NCI-H146 treated with DMSO at 0.1 percent for 48 hours (cell line): ENCODE data around the gene MAGIX.
"Not testable (repeated sequence)": the region's sequence is repeated elsewhere in the genome, so short reads cannot be mapped to it uniquely, and the experiment has no call there.

Experiments used
- DNase-seq: peaks from one replicate; lab custom pipeline; 2025; ENCODE audit not compliant: unreplicated experiment; lab: John Stamatoyannopoulos, UW

Gene MAGIX

DNA sequence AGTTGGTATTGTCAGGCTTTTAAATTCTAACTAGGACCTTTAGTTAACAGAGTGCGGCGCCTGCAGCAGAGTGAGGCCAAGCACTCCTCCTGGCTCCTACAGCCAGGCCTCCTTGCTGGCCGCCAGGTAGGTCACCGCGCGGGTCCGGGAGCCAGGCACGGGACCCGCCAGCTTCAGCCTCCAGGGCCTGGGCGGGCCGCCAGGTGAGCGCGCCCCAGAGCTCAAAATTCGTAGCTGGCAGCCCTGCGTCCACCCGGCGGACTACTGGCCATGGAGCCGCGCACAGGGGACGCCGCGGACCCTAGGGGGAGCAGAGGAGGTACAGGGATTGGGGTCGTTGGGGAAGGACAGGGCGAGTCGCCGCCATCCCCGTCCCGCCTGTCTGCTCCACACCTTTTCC is at the start of gene MAGIX:
MAGIX (plus strand) TSS at position 139 of the 400 bp plus-strand sequence; CDS start at position 271, 132 bp downstream.
- DNase-seq: no peak

GRCh38 chrX:49116076-49116475 is 46.5 kb upstream of the MAGIX start:
- no peak for DNase-seq

- DNase-seq: no peak
These were observed 45.8 kb upstream of the MAGIX start for GRCh38 chrX:49116716-49117115.

- DNase-seq: no peak
These were observed 45.0 kb upstream of the MAGIX start for GRCh38 chrX:49117581-49117980.

DNA sequence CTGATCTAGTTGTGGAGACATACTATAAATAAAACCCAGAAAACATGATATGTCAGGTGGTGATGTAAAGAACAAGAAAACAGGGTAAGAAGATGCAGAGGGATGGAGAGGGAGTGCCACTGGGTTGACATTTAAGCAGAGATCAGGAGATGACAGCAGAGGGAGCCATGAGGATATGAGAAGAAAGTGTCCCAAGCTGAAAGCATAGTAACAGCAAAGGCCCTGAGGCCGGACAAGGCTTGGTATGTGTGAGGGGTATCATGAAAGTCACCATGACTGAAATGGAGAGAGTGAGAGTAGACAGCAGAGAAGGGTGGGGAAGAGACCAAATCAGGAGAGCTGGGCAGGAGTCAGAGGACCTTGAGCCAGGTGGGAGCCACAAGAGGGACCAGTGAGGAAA is 42.5 kb upstream of the MAGIX start:
- no peak for DNase-seq

- DNase-seq: no peak
These were observed 40.1 kb upstream of the MAGIX start for GRCh38 chrX:49122499-49122898.

- DNase-seq: not testable (repeated sequence)
These were observed 34.8 kb upstream of the MAGIX start for GRCh38 chrX:49127742-49128258.

- no peak for DNase-seq
These were observed 33.1 kb upstream of the MAGIX start for GRCh38 chrX:49129427-49129826.

DNA sequence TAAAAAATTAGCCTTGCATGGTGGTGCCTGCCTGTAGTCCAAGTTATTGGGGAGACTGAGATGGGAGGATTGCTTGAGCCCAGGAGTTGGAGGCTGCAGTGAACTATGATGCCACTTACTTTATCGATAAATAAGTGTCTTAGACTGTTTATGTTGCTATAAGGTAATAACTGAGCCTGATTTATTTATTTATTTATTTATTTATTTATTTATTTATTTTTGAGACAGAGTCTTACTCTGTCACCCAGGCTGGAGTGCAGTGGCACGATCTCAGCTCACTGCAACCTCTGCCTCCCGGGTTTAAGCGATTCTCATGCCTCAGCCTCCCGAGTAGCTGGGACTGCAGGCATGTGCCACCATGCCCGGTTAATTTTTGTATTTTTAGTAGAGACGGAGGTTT is 30.3 kb upstream of the MAGIX start:
- not testable (repeated sequence) for DNase-seq

GRCh38 chrX:49133759-49134158 is 28.8 kb upstream of the MAGIX start:
- DNase-seq: no peak

DNA sequence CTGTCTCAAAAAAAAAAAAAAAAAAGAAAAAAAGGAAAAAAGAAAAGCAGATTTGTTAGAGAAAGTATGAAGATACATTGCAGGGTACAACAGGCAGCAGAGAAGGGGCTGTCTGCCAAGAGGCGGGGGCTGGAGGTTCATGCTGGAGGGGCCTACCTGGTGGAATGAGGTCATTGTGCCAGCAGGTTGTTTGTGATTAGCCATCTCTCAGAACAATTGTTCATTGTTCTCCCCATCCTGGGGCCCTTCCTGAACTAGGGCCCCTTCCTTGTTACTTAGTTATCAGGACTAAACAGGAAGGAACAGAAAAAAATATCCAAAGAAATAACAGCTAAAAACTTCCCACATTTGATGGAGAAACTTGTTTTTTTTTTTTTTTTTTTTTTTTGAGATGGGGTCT is 25.1 kb upstream of the MAGIX start:
- no peak for DNase-seq

GRCh38 chrX:49139713-49140112 is 22.8 kb upstream of the MAGIX start:
- no peak for DNase-seq

DNA sequence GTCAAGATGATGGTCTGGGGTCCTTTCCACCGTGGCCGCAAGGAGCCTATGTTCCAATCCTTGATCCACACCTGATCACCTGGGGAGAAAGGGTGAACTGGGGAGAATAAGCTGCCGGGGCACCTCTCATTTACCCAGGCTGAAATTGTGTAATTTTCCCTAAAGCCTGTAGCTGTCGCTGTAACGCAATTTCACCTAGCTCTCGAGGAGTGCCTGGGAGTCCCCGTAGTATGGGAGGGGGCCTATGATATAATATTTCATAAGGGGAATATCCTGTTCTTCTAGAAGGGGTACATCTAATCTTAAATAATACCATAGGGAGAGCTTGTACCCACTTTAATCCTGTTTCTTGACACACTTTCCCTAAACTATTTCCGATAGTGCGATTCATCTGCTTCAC is 20.3 kb upstream of the MAGIX start:
- DNase-seq: not testable (repeated sequence)

- not testable (repeated sequence) for DNase-seq
These were observed 19.4 kb upstream of the MAGIX start for GRCh38 chrX:49143154-49143553.

DNA sequence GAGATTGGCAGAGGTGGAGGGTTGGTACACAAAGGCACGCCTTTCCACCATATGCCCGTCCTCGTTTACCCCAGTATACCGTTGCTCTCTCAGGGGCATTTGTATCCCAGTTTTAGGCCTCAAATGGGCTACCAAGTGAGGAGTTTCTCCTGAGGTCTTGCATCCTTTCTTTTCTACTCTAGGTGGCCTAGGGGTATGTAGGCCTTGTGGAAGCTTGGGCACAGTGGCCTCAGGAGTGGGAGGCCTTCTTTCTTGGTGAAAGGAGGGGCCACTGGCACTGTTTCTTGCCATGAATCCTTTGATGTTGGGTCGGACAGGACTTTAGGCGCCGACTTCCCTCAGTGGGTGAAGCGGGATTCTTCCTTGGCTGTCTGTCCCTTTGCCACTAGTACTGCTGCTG is 15.3 kb upstream of the MAGIX start:
- DNase-seq: no peak

DNA sequence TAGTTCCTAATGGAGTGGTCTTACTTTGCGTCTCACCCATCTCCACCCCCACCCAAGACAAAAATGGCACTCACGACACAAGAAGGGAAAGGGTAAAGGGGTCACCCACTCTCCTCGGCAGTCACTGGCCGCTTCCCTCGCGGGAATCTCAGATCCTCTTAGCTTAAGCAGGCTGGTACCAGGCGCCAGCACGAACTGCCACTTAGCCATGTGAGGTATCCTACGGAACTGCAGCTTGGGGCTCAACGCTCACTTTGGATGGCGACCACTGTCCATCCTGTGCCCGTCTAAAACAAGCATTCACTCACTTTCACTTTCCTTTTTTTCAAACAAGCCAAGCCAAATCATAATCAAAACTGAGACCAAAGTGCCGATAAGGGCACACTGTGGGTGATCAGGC is 14.6 kb upstream of the MAGIX start:
- DNase-seq: no peak

- not testable (repeated sequence) for DNase-seq
These were observed 14.0 kb upstream of the MAGIX start for GRCh38 chrX:49148390-49149100.

DNA sequence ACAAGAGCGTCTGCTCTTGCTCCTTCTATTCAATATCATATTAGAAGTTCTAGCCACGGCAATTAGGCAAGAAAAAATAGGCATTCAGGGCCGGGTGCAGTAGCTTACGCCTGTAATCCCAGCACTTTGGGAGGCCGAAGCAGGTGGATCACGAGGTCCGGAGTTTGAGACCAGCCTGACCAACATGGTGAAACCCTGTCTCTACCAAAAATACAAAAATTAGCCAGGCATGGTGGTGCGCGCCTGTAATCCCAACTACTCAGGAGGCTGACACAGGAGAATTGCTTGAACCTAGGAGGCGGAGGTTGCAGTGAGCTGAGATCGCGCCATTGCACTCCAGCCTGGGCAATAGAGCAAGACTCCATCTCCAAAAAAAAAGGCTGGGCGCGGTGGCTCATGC is 13.3 kb upstream of the MAGIX start:
- not testable (repeated sequence) for DNase-seq

DNA sequence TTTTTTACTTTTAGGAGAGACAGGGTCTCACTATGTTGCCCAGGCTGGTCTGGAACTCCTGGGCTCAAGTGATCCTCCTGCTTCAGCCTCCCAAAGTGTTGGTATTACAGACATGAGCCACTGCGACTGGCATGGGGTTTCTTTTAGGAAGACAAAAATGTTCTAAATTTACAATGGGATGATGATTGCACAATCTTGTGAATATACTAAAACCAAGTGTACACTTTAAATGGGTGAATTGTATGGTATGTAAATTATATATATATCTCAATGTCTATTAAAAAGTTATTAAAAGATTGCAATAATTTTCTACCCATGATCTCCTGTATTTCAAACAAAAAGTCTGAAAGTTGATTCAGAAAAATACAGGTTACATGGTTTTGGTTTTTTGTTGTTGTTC is 9.1 kb upstream of the MAGIX start:
- no peak for DNase-seq

DNA sequence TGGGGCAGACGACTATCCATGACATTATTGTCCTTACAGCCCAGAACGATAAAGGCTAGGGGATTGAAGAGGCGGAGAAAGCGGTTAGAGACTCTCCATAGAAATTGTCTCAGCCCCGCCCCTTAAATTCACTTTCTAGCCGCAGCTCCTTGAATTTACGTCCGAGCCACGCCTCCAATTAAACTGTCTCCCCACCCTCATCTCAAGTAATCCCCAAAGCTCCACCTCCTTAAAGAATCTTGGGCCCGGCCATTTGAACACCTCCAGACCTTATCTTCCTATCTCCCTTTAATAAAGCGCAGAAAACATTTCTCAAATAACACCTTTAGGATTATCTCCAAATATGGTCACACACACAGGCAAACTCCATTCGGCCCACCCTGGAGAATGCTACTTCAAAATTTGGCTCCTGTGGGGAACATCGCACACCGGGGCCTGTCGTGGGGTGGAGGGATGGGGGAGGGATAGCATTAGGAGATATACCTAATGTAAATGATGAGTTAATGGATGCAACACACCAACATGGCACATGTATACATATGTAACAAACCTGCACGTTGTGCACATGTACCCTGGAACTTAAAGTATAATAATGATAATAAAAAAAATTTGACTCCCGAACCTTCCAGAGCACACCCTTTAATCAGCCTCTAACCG is 7.2 kb upstream of the MAGIX start:
- DNase-seq: peak; percentile 18

DNA sequence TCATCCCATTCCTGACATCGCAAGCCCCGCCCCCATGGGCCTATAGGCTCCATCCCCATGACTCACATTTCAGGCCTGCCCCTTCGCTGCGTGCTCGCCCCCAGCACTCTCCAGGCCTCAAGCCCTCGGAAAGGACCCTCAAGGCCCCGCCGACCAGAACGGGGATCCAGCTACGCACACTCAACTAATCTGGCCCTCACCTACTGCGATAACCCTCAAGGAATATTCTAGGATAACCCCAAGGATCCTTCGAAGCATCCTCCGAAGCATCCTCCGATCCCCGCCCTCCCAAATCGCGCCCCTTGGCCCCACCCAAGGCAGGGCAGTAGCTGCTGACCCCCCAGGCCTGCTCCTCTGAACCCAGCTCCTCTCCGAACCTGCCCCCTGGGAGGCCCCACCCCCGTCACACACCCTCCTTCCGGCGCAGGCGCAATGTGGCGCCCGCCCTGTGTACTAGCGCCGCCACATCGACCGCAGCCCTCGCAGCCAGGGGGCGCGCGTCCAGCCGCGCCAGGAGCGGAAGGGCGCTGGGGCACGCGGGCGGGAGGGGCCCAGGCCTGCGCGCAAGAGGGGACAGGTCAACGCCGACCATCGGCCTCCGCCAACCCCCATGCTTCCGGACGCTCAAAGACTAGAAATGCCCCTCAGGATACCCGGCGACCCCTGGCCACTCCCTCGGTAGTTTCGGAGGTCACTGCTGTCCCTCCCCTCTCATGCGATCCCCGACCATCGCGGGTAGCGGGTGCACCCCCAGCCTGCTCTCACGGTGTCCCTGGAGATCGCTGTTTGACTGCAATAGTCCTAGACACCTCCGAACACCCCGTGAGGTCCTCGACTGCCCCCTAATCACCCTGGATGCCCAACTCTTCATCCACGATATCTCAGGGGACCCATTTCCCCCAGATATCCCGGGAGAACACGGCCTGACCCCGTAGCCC is 6.4 kb upstream of the MAGIX start:
- peak; percentile 68 for DNase-seq
